ENCODE measurements around the gene KRTAP19-1.

The KRTAP19-1 gene

DNA sequence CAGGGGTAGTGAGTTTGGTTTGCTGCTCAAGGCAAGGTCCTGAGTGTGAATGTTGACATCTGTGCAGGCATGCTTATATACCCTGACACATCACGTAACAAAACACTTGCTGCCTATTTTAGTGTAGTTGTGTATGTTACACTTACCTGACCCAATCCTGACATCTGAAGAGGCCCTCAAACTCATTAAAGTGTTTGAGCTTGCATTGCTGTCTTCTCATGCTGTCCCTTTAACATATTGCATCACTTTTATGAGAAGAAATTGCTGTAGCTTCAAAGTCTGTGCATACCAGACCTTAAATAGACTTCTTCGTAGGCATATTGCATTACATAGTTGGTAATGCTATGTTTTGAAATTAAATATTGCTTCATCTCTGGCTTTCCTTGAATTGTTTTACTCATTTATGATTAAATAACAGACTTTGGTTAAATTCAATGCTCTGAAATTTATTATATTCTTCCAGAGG, 11.8 kb upstream of the KRTAP19-1 start, which contains the start of gene KRTAP19-3:
TSS of gene KRTAP19-3 (minus strand) at position 51 of the 466 bp plus-strand sequence. CDS start 56 bp downstream, outside the sequence.
- DNase-seq (ENCODE audit: extremely low read depth, insufficient read length), result no peak
- TF ChIP-seq, protein P1, sequence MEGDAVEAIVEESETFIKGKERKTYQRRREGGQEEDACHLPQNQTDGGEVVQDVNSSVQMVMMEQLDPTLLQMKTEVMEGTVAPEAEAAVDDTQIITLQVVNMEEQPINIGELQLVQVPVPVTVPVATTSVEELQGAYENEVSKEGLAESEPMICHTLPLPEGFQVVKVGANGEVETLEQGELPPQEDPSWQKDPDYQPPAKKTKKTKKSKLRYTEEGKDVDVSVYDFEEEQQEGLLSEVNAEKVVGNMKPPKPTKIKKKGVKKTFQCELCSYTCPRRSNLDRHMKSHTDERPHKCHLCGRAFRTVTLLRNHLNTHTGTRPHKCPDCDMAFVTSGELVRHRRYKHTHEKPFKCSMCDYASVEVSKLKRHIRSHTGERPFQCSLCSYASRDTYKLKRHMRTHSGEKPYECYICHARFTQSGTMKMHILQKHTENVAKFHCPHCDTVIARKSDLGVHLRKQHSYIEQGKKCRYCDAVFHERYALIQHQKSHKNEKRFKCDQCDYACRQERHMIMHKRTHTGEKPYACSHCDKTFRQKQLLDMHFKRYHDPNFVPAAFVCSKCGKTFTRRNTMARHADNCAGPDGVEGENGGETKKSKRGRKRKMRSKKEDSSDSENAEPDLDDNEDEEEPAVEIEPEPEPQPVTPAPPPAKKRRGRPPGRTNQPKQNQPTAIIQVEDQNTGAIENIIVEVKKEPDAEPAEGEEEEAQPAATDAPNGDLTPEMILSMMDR (IDR thresholded peaks at IDR 0.05; ENCODE audit: insufficient read depth, low read length, poor library complexity, severe bottlenecking), result no peak

DNA sequence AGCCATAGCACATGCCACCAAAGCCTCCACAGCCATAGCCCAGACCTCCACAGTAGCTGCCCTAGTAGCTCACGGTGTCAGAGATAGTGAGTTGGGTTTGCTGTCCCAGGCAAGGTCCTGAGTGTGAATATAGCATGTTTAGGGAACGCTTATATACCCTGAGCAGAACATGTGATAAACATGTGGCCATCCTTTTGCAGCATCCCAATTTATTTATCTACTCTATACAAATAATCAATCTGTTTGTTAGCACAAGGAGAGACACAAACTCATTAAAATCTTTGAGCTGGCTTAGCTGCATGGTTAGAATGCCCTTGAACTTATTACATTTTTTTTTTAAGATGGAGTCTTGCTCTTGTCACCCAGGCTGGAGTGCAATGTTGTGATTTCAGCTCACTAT, 7.2 kb upstream of the KRTAP19-1 start, which contains the start of gene KRTAP19-2:
TSS of gene KRTAP19-2 (minus strand) at position 101 of the 400 bp plus-strand sequence. CDS start at position 13, 88 bp downstream.
- TF ChIP-seq, protein P1 (IDR thresholded peaks at IDR 0.05; ENCODE audit: insufficient read depth, low read length, poor library complexity, severe bottlenecking), result no peak
- DNase-seq (ENCODE audit: extremely low read depth, insufficient read length), result no peak
- Histone ChIP-seq H3K36me3 (ENCODE audit: control insufficient read depth, insufficient read depth, low read length) (no peaks in the 10 kb centered on the region), H3K27me3 (replicated peaks; ENCODE audit: control insufficient read depth, insufficient read depth, low read length) (no peaks in the 10 kb centered on the region), H3K4me3 (replicated peaks; ENCODE audit: low read depth, low read length) (no peak within 1 kb of the TSS)

More for the DNA sequence above, 11.8 kb upstream of the KRTAP19-1 start, which contains the start of gene KRTAP19-3:
- no peaks in the 10 kb centered on the region for H3K36me3 ChIP-seq (ENCODE audit: control insufficient read depth, insufficient read depth, low read length)
- H3K4me3 ChIP-seq (replicated peaks; ENCODE audit: low read depth, low read length), result no peak within 1 kb of the TSS
- H3K27me3 ChIP-seq (replicated peaks; ENCODE audit: control insufficient read depth, insufficient read depth, low read length), result no peaks in the 10 kb centered on the region

DNA sequence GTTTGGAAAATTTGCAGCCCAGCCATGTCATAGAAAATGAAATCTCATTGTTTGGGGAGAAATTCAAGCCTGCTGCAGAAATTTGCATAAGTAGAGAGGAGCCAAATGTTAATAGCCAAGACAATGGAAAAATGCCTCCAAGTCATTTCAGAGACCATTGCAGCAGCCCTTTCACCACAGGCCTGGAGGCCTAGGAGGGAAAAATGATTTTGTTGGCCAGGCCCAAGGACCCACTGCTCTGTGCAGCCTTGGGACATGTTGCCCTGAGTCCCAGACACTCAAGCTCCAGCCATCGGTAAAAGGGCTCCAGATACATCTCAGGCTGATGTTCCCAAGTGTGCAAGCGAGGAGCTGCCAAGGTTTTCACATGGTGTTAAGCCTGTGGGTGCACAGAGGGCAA, 6.0 kb upstream of the KRTAP19-1 start:
- H3K27me3 ChIP-seq (replicated peaks; ENCODE audit: control insufficient read depth, insufficient read depth, low read length), result no peaks in the 10 kb centered on the region
- TF ChIP-seq, protein P1 (IDR thresholded peaks at IDR 0.05; ENCODE audit: insufficient read depth, low read length, poor library complexity, severe bottlenecking), result no peak
- no peak overlapping the region for H3K4me3 ChIP-seq (replicated peaks; ENCODE audit: low read depth, low read length)
- no peak for DNase-seq (ENCODE audit: extremely low read depth, insufficient read length)
- H3K36me3 ChIP-seq (ENCODE audit: control insufficient read depth, insufficient read depth, low read length), result no peaks in the 10 kb centered on the region

DNA sequence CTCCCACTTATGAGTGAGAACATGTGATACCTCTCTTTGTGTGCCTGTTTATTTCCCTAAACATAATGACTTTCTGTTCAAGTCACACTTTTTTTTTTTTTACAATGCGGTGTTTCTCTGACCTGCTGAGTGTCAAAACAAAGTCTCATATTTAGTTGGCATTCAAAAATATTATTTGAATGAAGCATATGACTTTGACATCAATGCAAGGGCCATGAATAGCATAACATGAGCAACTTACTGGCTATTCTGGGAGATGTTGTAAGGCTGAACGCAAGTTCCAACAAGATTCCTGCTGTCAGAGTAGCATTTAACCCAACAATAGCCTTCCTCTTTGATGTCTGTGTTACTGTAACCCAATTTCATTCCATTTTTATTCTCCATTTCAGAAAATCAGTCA, 2.0 kb upstream of the KRTAP19-1 start:
- TF ChIP-seq, protein P1 (IDR thresholded peaks at IDR 0.05; ENCODE audit: insufficient read depth, low read length, poor library complexity, severe bottlenecking), result no peak
- Histone ChIP-seq H3K27me3 (replicated peaks; ENCODE audit: control insufficient read depth, insufficient read depth, low read length) (no peaks in the 10 kb centered on the region), H3K4me3 (replicated peaks; ENCODE audit: low read depth, low read length) (no peak overlapping the region), H3K36me3 (ENCODE audit: control insufficient read depth, insufficient read depth, low read length) (no peaks in the 10 kb centered on the region)
- no peak for DNase-seq (ENCODE audit: extremely low read depth, insufficient read length)

DNA sequence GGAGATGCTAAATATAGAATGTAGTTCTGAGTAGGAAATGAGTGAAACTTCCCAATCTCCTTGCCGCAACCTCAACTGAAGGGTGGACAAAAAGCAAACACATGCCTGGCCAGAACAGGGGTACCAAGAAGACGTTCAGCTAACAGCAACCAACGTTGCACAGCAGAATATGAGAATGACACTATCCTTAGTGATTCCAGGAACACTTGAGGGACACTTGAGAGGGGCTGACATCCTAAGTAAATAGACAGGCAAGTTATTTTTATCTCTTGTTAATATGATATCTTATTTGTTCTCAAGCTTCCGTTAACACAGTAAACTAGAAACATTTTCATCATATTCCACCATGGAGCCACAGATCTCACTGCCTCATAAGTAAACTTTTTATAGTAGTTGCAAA, 908 bp downstream of the KRTAP19-1 start:
- Histone ChIP-seq H3K27me3 (replicated peaks; ENCODE audit: control insufficient read depth, insufficient read depth, low read length) (no peaks in the 10 kb centered on the region), H3K36me3 (ENCODE audit: control insufficient read depth, insufficient read depth, low read length) (no peaks in the 10 kb centered on the region), H3K4me3 (replicated peaks; ENCODE audit: low read depth, low read length) (no peak overlapping the region)
- DNase-seq (ENCODE audit: extremely low read depth, insufficient read length), result no peak
- TF ChIP-seq, protein P1 (IDR thresholded peaks at IDR 0.05; ENCODE audit: insufficient read depth, low read length, poor library complexity, severe bottlenecking), result no peak

DNA sequence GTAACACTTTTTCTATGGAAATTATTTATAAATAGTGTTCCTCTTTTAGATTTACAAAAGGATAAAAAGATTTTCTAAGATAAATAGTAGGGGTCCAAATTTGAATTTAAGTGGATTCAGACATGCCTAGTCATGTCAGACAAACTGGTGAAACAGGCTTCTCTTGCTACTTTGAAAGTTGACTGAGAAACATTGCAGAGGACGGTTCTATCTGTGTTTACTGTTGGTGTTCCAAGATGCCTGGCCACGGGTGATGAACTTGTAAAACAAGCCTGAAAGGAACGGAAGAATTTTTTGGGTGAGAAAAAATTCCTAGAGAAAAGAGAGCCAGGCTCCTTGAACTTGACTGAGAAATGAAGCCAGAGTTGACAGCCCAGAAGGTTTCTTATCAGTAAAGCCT, 2.2 kb downstream of the KRTAP19-1 start:
- H3K36me3 ChIP-seq (ENCODE audit: control insufficient read depth, insufficient read depth, low read length), result no peaks in the 10 kb centered on the region
- H3K27me3 ChIP-seq (replicated peaks; ENCODE audit: control insufficient read depth, insufficient read depth, low read length), result no peaks in the 10 kb centered on the region
- TF ChIP-seq, protein P1 (IDR thresholded peaks at IDR 0.05; ENCODE audit: insufficient read depth, low read length, poor library complexity, severe bottlenecking), result no peak
- H3K4me3 ChIP-seq (replicated peaks; ENCODE audit: low read depth, low read length), result no peak overlapping the region
- no peak for DNase-seq (ENCODE audit: extremely low read depth, insufficient read length)

Data from GM06990 (cell line).